Glomerular endothelial cell (primary cell): ENCODE measurements around the gene SEPTIN5. TPM values are rescaled to one million over a fixed set of nuclear protein-coding genes. Genes with fewer than 3 reads are reported as not detected.

Experiments
- DNase-seq: peaks from one replicate; pipeline ENCODE4 v3.0.0-alpha.2; 2011; ENCODE audit warnings: low read depth, low spot score; ENCODE audit errors: extremely low read depth
- total RNA-seq: library from RNA; depleted of rRNA; stranded (reverse); fragments of >200 nt; gene quantifications from 2 replicates; pipeline ENCODE4 v1.2.3, GENCODE V29; 2015

Gene SEPTIN5
- total RNA-seq, 1 donor from 2014 or later, result 18.9 TPM

DNA sequence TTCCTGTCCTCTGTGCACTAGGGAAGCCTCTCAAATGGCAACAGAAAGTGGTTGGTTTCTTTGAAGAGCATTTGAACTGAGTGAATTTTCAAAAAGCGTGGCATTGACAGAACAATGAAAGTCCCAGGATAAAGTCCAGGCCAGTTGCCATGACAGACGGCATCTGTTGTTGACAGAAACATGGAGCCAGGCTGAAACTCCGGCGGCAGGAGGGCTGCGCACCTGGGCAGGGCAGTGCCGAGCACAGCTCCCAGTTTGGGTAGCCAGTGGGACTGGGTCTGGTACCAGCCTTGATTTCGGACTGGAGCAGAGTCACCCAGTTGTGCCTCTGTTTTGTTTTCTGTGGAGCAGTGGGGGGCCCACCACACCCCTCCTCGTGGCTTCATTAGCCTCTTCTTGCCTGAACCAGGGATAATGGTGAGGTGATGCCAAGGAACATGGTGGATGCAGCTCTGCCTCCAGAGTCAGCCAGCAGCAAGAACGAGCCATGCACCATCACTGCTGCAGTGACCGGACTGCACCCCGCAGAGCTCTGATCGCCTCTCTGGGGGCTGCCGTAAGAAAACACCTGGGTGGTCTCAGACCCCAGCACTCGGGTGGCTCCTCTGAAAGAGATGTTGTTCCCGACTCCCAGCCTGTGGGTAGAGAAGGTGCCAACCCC is 9.8 kb upstream of the SEPTIN5 start:
- no peak for DNase-seq

DNA sequence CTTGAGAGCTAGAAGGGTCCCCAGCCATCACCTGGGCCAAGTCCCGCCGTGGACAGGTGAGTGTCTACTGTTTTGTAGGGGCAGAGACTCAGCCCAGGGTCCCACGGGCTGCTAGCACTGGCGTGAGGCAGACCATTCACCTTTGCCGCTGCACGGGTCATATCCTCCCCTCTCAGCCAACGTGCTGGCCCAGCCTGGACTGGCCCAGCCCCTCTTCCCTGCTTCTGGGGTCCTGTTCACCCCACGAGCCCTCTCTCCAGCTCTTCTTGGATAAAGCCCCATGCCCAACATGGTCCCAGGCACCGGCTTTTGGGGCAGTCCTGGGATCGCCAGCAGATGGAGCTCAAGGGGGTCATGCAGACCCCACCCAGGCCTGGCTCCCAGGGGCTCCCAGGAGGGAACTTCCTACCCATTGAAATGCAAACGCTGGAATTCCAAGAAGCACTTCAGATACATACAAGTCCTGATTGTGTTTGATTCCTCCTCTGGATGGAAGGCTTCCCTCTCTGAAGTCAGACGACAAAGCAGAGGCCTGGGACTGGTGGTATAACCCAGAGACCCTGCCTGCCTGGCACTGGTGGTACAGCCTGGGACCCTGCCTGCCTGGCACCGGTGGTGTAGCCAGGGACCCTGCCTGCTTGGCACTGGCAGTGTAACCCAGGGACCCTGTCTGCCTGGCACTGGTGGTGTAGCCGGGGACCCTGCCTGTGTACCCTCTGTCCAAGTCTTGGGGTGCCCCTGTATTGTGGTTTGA is 8.9 kb upstream of the SEPTIN5 start:
- no peak for DNase-seq

DNA sequence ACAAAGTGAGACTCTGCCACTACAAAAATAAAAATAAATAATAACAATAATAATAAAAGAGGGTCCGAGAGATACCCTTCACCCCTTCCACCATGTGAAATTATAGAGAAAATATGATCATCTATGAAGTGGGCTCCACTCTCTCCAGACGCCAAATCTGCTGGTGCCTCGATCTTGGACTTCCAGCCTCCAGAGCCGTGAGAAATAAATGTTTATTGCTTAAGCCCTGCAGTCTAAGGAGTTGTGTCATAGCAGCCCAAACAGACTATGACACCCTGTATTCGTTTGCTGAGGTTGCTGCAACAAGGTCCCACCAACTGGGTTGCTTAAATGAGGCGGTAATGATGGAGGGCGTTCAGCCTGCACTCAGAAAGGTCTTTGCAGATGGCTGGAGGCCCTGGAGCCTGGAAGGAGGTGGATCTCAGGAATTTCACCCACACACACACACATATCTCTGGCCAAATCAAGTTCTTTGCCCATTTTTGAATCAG is 7.6 kb upstream of the SEPTIN5 start:
- DNase-seq, result no peak

DNA sequence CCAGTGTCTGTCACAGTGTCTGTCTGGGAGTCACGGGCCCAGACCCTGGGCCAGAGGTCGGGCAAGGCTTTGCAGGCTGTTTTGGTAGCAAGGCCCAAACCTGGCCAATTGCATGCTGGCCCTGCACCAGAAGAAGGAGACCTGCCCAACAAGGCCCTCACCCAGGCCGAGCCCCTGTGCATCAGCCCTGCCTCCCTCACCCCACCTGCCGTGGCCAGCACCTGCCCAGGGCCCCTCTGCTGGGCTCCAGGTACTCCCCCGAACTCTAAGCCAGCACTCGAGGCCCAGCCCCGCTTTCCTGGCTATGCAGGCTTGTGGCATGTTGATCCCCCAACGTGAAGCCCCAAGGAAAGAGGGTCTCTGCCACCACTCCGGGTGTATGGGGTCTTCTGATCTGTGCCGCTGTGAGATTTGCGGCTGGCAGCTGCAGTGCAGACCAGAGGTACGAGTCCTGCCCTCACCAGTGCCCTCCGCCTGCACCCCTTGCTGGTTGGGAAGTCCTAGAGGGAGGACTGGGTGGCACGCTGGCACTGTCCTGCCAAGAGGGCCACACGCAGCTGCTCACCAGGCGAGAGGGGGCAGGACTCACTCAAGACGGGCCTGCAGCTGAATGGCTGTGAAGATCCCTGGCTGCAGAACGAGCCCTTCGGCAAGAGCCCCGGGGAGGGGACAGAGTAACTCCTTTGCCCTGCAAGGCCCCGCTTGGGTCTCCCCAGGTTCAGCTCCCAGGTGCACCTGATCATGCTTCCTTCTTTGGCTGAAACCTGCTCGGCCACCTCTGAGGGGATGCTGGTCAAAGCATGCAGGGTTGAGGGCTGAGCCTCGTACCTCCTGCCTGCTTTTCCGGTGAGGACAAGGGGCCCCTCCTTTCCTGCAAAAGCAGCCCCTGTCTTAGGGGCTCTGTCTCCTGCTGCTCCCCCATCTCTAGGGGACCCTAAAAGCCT is 6.7 kb upstream of the SEPTIN5 start:
- no peak for DNase-seq

DNA sequence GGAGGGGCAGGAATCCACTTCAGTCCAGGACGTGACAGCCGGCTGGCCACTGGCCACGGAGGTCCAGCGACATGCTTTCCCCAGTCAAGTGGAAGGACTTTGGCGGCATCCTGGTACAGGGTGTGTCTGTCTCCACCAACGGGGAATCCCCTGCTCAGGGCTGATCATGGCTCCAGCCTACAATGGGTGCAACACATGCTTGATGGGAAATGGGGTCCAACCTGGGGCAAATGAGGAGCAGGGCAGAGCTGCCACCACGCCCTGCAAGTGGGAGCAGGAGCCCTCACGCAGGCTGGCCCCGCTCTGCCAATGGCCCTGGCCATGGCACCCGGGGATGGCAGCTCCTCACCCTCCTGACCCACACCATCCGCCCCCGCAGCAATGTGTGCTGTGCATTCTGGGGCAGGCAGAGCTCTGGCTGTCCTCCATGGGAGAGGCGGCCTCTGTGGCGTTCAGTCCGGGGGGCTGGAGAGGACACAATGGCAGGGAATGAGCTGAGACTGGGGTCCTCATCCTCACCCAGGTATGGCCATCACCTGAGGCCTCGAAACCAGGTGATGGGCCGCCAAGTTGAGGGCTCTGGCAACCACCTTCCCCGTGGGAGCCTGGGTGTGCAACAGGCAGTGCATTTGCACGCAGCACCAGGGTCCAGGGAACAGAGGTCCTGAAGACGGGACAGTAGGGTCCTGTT is 5.8 kb upstream of the SEPTIN5 start:
- DNase-seq, result no peak

DNA sequence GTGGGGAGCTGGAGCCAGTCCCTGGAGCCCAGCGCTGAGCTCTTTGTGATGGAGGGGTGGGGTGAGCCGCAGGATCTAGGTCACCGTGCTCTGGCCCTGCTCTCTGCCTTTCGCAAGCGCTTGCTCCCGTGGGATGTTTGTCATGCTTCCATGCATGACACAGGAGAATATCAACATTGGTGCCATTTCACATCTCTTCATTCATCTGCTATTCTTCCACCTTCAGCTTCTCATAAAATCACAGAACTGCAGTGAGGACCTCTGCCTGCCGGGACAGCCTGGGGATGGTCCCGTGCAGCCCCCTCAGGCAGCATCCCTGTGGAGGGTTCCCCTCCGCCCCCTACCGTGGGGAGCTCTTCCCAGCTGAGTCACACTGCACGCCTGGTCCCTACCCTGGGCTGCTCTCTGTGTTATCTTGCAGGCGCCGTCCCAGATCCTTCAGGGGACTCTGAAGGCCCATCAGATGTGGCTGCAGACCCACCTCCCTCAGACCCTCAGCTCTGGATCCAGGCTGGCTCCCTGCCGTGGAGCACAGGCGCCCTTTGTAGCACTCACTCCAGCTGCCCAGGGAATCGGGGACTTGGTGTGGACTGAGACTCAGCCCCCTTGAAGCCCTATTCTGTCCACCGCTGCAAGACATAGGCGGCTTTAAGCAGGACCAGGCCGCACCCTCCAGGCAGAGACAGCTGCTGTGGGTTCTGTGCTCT is 5.1 kb upstream of the SEPTIN5 start:
- no peak for DNase-seq

DNA sequence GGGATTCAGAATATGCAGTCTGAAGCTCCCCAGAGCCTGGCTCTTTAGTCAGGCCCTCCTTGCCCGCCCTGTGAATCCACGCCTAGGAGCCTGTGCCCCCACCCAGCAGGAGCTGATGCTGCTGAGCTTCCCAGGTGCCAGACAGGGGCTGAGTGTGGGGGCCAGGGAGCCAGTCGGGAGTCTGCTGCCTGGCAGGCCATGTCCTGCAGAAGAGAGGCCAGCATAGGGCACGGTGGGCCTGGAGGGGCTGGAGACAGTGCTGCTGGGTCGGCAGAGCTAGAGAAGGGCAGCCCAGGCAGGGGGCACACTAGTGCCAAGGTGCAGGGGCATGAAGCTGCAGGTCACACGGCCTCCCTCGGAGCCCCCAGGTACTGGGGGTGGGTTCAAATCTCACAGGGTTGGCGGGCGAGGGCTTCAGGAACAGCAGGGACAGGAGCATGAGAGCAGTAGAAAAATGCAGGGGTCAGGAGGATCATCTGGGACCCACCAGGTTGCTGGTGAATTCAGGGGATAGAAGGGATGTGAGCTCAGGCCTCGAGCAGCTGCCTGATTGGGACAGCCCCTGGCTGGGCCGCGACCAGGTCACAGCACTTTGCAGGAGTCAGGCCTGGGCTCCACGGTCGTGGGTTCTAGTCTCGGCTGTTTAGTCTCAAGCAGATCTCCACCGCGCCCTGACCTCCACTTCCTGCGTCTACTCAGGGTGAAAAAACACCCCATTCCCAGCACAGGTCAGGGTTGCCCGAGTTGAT is 4.1 kb upstream of the SEPTIN5 start:
- DNase-seq, result no peak

DNA sequence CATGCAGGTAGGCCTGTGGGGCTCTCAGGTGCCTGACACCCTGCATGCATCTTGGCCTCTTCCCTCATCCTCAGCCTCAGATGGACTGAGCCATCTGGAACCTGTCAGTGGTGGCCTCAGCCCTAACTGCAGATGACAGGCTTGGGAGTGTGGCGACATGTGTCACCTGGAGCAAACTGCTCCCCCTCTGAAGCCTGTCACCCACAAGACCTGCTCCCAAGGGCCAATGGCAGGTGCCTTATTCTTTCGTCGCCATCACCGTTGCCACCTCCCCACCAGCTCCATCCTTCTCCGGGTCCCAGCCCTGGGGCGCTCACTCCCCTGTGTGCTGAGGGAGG is 3.6 kb upstream of the SEPTIN5 start:
- no peak for DNase-seq

DNA sequence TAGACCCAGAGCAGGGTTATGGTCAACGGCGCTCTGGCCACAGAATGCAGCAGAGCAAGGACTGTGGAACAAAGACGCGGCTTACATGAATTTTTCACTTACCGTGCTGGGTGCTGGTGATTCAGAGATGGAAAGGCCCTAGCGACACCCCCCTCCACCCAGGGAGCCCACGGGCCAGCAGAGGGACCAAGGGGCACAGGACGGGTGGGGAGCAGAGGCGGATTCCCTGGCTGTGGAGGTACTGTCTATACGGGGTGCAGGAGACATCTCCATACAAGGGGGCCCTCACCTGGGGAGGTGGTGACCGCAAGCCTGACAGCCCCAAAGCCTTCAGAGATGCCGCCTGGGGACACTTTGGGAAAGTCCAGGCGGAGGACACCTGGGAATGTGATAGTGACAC is 1.1 kb upstream of the SEPTIN5 start:
- DNase-seq, result no peak

DNA sequence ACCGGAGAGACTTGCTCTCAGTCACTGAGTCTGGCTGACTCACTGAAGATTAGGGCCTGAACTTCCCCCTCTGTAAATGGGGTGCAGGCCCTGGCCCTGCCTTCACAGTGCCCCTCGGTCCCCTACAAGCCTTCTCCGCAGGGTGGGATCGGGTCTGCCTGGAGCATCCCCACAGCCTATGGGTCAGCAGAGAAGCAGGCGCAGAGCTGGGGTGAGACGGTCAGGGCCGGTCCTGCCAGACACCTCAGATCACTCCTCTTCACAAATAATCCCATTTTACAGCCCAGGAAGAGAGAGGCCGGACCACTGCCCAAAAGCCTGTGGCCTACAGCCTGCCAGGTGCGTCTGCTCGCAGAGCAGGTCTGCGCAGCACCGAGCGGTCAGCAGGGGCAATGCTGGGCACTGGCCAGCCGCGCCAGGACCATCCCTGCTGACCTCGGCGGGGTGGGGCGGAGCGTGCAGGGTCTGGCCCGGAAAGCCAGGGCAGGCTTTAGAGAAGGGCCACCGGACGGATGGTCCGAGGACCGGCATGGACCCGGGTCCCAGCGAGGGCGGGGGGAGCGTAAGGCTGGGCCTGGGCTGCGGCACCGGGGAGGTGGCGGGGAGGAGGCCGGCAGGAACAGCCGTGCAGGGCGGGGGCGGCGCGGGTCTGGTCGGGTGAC is 522 bp upstream of the SEPTIN5 start:
- DNase-seq, result no peak

DNA sequence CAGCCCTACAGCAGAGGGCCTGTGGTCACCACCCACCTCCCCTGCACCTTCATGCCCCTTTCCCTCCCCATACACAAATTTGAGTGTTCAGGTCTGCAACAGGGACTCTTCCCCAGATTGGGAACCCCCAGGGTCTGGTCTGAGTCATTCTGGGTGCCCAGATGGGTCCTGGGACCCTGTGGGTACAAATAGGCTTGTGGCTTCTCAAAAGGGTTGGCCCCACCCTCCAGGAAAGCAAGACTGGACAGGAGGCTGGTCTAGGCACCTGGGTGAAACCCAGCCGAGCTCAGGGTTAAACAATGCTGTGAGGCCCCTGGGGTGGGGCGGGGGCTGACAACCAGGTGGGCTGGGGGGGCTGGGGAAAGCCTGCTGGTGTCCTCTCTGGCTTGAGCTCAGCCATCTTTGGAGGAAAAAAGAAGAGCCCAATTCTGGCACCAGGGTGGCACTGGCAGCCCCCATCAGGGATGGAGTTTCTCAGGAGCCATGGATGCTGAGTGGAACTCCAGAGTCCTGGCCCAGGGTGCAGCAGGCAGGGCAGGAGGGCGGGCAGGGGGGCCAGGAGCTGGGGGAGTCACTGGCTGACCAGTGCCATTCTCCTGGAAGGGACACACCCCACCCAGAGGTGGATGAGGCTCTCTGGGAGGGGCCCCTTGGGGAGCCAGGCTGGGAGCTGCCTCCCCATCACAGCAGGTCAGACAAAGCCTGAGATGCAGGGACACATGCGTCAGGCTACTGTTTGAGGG is 1.1 kb downstream of the SEPTIN5 start:
- DNase-seq, result no peak

DNA sequence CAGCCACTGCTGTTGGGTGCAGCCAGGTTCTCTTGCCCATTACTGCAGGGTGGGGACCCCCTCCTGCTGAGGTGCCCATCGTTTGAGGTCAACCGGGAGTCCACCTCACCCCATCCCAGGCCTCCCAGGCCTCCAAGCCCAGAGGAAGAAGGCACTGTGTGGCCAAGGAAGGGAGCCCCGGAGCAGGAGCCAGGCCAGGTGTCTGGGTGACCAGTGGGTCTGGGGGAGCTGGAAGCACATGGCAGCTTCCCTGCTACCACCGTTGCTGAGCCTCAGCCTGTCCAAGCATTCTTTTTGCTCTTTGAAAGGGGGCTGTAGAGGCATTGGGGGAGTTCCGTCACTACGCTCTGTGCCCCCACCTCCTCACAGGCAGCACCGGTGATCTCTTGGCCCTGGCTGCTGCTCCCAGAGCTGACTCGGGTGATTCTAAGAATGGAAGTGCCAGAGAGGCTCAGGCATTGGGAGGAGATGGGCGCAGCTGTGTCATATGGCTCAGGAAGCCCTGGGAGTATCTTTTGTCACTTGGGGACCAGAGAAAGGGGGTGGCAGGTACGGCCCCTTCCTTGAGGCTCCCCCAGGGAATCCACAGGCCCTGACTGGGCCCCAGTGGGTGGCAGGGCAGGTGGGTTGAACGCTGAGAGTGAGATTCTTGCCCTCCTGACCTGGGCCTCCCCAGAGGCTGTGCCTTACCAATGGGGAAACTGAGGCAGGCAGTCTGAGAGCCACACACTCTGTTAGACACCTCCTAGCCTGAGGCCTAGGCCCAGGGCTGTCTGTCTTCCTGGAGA is 1.9 kb downstream of the SEPTIN5 start:
- no peak for DNase-seq

DNA sequence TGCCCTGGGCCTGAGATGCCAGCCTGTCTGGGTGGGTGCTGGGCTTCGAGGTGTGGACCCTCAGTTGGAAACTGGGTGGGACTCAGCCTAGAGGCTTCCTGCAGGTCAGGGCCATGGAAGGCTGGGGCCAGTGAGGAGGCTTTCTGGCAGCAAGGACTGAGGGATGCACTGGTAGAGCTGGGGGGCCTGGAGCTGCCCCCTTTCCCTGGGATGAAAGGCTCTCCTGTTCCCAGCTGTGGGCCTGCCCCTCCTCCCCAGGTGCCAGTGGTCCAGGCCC is 2.5 kb downstream of the SEPTIN5 start:
- no peak for DNase-seq

DNA sequence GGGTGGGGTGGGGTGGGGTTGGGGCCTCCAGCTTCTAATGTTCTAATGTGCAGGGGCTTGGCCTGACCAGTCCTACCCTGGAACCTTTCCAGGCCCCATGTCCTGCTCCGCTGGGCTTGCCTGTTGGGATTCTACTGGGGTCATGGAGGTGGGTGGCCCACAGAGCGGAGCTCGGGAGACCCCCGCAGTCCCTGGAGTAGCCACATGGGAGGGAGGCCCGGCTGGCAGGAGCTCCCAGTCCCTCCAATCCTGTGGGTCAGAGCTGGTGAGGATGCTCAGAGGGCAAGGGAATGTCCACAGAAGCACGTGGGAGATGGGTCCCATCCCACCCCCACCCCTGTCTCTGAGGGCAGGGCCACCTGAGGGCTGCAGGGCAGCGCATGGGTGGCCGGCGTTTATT is 2.9 kb downstream of the SEPTIN5 start:
- DNase-seq, result no peak

DNA sequence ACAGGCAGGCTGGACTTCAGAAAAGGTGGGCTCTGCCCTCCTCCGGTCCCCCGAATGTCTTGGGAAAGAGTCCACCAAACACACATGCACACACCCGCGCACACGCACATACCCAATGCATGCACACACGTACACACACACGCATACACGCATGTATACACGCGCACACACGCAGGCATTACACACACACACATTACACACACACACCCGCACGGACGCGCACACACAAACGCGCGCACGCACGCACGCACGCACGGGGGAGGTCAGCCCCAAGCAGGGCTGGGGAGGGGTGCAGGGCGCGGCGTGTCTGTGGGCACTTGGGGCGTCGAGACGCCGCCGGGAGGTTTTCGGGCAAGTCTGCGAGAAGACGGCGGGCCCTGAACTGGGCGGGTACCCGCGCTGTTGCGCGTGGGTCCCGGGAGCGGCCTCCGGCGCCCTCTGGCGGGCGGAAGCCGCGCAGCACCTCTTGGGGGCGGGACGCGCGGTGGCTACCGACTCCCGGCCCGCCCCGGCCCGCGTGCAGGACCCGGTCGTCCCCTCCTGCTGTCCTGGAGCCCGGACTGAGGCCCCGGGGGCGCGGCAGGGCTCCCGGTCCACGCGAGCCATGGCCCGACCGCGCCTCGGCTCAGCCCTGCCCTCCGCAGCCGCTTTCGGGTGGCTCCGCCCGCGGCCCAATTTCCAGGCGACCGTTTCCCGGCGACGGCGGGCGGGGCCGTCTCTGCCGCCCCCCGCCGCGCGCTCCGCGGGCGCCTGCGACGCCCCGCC is 3.6 kb downstream of the SEPTIN5 start:
- no peak for DNase-seq

DNA sequence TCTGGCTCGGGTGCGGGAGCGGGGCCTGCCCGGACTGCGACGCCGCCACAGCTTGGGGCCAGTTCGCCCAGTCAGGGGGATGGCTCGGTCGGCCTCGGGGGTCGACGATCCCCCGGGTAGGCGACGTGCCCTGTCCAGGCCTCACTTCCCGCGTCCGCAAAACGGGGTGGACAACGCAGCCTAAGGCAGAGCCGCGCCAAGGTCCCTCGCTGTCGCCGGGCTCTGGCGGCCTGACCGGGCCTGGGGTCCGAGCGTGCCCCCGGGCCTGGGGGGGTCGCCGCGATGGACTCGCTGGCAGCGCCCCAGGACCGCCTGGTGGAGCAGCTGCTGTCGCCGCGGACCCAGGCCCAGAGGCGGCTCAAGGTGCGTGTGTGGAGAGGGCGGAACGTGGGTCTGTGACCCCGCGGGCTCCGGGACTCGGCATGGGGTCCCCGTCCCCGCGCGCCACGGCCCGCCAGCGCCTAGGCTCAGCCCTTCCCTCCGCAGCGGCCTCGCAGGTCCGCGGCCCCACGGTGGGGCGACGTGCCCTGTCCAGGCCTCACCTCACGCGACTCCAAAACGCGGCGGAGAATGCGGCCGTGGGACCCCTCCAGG is 4.2 kb downstream of the SEPTIN5 start:
- no peak for DNase-seq

DNA sequence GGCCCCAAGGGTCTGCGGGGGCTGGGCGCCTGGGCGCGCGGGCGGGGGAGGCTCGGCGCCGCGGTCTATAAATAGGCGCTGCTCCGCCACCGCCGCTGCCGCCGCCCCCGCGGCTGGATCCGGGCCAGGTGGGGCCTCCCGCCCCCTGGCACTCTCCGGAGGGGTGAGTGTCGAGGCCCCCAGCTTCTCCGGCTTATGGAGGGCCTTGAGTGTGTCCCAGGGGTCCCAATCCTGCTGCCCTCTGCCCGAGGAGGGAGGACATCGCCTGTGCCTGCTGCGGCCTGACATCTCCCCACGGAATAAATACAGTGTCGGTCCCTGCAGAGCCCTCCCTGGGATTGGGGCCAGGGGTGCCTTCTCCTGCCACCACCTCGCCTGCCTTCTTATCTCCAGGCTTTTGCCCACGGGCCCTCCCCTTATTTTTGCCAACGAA is 4.8 kb downstream of the SEPTIN5 start:
- DNase-seq, result no peak
